Measurements from ENCODE around the gene HIVEP2. TPM values are rescaled to one million over a fixed set of nuclear protein-coding genes. Genes with fewer than 3 reads are reported as not detected.

The HIVEP2 gene
- total RNA-seq, 2 experiments from 2014 or later: 48.4 to 48.6 TPM

- H3K36me3 Mint-ChIP-seq (ENCODE audit: low read depth): peaks cover 91% of the 10 kb centered on the region
- Histone ChIP-seq H3K27ac (ENCODE audit: low read depth in 1 of 2, low read length in 2 of 2) (no peak overlapping the region), H3K36me3 (ENCODE audit: insufficient read depth, low read length) (peaks cover 80% of the 10 kb centered on the region), H3K27me3 (ENCODE audit: control insufficient read depth in 1 of 2, insufficient read depth in 2 of 2, low read length in 2 of 2) (no peaks in the 10 kb centered on the region), H3K4me1 (ENCODE audit: insufficient read depth, low read length) (peaks cover 27% of the 10 kb centered on the region), H3K9me3 (ENCODE audit: control insufficient read depth in 1 of 2, insufficient read depth in 1 of 2, low read length in 2 of 2) (no peaks in the 10 kb centered on the region), H3K4me3 (ENCODE audit: low read length) (no peak overlapping the region)
- intact Hi-C loops (cut with DNase I, micrococcal nuclease): loop anchor here in 1 of 2 experiments (5.0 kb wide), 1 partner anchor 46 kb away; no protein-coding TSS in a partner anchor
- no peaks in the 10 kb centered on the region for H3K9me3 Mint-ChIP-seq
- no peak overlapping the region for H3K27ac Mint-ChIP-seq
- peaks cover 52% of the 10 kb centered on the region for H3K4me1 Mint-ChIP-seq (ENCODE audit: low read depth)
- TF ChIP-seq CTCF (IDR thresholded peaks at IDR 0.05): no peak
- ChIA-PET CTCF (no interaction called here), POLR2A (no interaction called here)
- DNase-seq (no peak), ATAC-seq (ENCODE audit: poor library complexity) (no peak)
- no peak overlapping the region for H3K4me3 Mint-ChIP-seq
- no peaks in the 10 kb centered on the region for H3K27me3 Mint-ChIP-seq
Measured at GRCh38 chr6:142771162-142771561, 173.8 kb downstream of the HIVEP2 start.

GRCh38 chr6:142765306-142765705 is 179.7 kb downstream of the HIVEP2 start:
- H3K36me3 Mint-ChIP-seq (ENCODE audit: low read depth): peaks cover 98% of the 10 kb centered on the region
- H3K9me3 Mint-ChIP-seq: no peaks in the 10 kb centered on the region
- CTCF ChIA-PET: no interaction called here

DNA sequence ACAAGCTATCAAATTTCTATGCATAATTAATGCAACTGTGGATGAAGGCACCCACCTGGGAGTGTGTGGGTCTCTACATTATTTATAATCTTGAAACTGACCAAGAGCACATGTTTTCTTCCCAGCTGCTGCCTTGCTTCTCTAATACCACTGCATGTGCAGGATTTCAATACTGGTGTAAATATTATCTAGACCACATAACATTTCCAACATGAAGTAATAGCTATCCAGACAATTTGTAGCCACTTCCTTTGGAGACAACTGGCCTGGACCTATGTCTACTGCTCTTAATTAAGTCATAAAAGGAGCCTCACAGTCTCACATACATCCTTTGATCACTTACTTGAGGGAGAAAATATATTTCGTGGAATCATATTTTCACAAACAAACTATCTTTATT is 180.7 kb downstream of the HIVEP2 start:
- Histone ChIP-seq H3K27me3 (ENCODE audit: control insufficient read depth in 1 of 2, insufficient read depth in 2 of 2, low read length in 2 of 2) (no peaks in the 10 kb centered on the region), H3K4me1 (ENCODE audit: insufficient read depth, low read length) (no peaks in the 10 kb centered on the region), H3K27ac (ENCODE audit: low read depth in 1 of 2, low read length in 2 of 2) (no peak overlapping the region), H3K36me3 (ENCODE audit: insufficient read depth, low read length) (peaks cover 93% of the 10 kb centered on the region), H3K4me3 (ENCODE audit: low read length) (no peak overlapping the region), H3K9me3 (ENCODE audit: control insufficient read depth in 1 of 2, insufficient read depth in 1 of 2, low read length in 2 of 2) (no peaks in the 10 kb centered on the region)
- no peak for TF ChIP-seq CTCF (IDR thresholded peaks at IDR 0.05)
- Mint-ChIP-seq H3K4me1 (ENCODE audit: low read depth) (peaks cover 68% of the 10 kb centered on the region), H3K4me3 (no peak overlapping the region), H3K27me3 (no peaks in the 10 kb centered on the region), H3K27ac (peak overlapping the region; percentile 65), H3K36me3 (ENCODE audit: low read depth) (peaks cover 98% of the 10 kb centered on the region), H3K9me3 (no peaks in the 10 kb centered on the region)
- DNase-seq (no peak), ATAC-seq (ENCODE audit: poor library complexity) (no peak)
- ChIA-PET POLR2A (interaction anchor here (0.6 to 1.7 kb wide), 2 partner anchors 8 to 93 kb away, joined by 4 to 6 read pairs; no protein-coding TSS in a partner anchor), CTCF (interaction anchor here (0.7 kb wide), 1 partner anchor 82 kb away, joined by 4 read pairs; no protein-coding TSS in a partner anchor)
- intact Hi-C loops (cut with DNase I, micrococcal nuclease): no loop called here

More at GRCh38 chr6:142765306-142765705, 179.7 kb downstream of the HIVEP2 start:
- Histone ChIP-seq H3K27ac (ENCODE audit: low read depth in 1 of 2, low read length in 2 of 2) (no peak overlapping the region), H3K4me3 (ENCODE audit: low read length) (no peak overlapping the region), H3K9me3 (ENCODE audit: control insufficient read depth in 1 of 2, insufficient read depth in 1 of 2, low read length in 2 of 2) (no peaks in the 10 kb centered on the region), H3K4me1 (ENCODE audit: insufficient read depth, low read length) (peaks cover 5% of the 10 kb centered on the region), H3K27me3 (ENCODE audit: control insufficient read depth in 1 of 2, insufficient read depth in 2 of 2, low read length in 2 of 2) (no peaks in the 10 kb centered on the region), H3K36me3 (ENCODE audit: insufficient read depth, low read length) (peaks cover 93% of the 10 kb centered on the region)
- intact Hi-C loops (cut with DNase I, micrococcal nuclease): no loop called here
- no peak overlapping the region for H3K4me3 Mint-ChIP-seq
- peaks cover 58% of the 10 kb centered on the region for H3K4me1 Mint-ChIP-seq (ENCODE audit: low read depth)
- TF ChIP-seq CTCF (IDR thresholded peaks at IDR 0.05): no peak
- no peaks in the 10 kb centered on the region for H3K27me3 Mint-ChIP-seq
- DNase-seq: no peak
- POLR2A ChIA-PET: interaction anchor here (0.9 to 1.7 kb wide), 2 partner anchors 9 to 160 kb away, joined by 3 to 4 read pairs; no protein-coding TSS in a partner anchor
- no peak for ATAC-seq (ENCODE audit: poor library complexity)
- peak overlapping the region; percentile 65 for H3K27ac Mint-ChIP-seq
